Stimulated activated CD8-positive, alpha-beta memory T cell treated with anti-CD3 and anti-CD28 coated beads, Interleukin-15, amount 100 ng/mL, for 24 hours (primary cell): ENCODE results near the gene ZC3H12A.
A peak's percentile ranks its signal among the peaks of the same experiment; 100 is the strongest.
"Not testable (repeated sequence)": the region's sequence is repeated elsewhere in the genome, so short reads cannot be mapped to it uniquely, and the experiment has no call there.

Experiments used
- DNase-seq: peaks from one replicate; pipeline ENCODE4 v3.0.0-alpha.2; 2020; ENCODE audit warnings: low read depth

The ZC3H12A gene

GRCh38 chr1:37502104-37502503 lies 27.7 kb downstream of the ZC3H12A start:
- no peak for DNase-seq

GRCh38 chr1:37502791-37503190 lies 28.4 kb downstream of the ZC3H12A start:
- DNase-seq, result not testable (repeated sequence)

DNA sequence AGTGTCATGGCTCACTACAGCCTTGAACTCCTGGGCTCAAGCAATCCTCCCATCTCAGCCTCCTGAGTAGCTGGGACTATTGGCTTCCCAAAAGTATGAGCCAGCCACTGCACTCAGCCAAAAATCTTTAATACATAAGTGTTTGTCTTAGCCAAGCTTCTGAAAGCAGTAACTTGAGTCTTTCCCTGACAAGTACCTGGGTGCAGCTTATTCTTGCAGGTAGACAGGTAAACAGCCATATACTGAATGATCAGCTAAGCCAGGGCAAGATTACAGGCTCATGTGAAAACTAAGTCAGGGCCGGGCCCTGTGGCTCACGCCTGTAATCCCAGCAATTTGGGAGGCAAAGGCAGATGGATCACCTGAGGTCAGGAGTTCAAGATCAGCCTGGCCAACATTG lies 32.4 kb downstream of the ZC3H12A start:
- DNase-seq, result no peak

GRCh38 chr1:37509181-37509580 lies 34.8 kb downstream of the ZC3H12A start:
- no peak for DNase-seq

- DNase-seq, result peak; percentile 4
Observed at GRCh38 chr1:37513795-37514349, 39.5 kb downstream of the ZC3H12A start.

- DNase-seq, result peak; percentile 80
Observed at GRCh38 chr1:37514350-37515184, 40.2 kb downstream of the ZC3H12A start, which contains the start of gene MEAF6. MEAF6 (minus strand) TSS chr1:37514766; CDS start chr1:37514746, 20 bp downstream.

DNA sequence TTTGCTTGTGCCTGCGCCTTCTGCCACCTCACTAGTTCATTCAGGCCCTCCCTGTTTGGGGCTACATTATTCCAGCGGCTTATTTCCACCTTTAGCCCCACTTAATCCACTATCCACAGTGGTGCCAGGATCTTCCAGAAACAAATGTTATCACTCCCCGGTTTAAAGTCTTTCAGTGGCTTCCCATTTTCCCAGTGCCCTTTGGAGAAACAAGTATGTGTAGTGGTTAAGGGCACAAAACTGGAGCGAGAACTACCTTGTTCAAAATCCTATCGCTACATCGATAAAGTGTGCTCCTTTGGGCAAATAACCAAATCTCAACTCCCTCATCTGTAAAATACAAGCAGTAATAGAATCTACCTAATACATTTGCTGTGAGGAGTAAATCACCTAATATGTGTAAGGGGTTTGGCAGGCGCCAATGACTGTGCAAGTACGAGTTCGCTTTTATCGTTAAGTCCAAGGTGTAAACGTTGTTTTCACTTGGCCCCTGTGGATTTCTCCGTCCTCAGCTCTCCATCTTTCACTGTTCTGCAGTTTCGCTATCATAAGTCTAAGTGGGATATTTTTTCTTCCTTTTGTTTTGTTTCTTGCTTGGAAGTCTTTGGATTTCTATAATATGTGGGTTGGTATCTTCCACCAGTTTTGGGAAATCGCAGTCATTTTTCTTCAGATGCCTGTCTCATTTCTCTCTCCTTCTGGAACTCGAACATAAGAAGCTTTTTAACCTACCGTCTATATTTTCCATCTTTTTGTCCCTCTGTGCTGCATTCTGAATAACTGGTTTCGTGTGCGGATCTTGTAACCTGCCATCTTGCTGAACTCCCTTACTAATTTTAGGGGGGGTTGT lies 41.0 kb downstream of the ZC3H12A start:
- no peak for DNase-seq

- no peak for DNase-seq
Observed at GRCh38 chr1:37517569-37517968, 43.2 kb downstream of the ZC3H12A start.

GRCh38 chr1:37518241-37518640 lies 43.9 kb downstream of the ZC3H12A start:
- not testable (repeated sequence) for DNase-seq

GRCh38 chr1:37518929-37519328 lies 44.5 kb downstream of the ZC3H12A start:
- DNase-seq, result peak; percentile 12

GRCh38 chr1:37519613-37520012 lies 45.2 kb downstream of the ZC3H12A start:
- DNase-seq, result no peak

DNA sequence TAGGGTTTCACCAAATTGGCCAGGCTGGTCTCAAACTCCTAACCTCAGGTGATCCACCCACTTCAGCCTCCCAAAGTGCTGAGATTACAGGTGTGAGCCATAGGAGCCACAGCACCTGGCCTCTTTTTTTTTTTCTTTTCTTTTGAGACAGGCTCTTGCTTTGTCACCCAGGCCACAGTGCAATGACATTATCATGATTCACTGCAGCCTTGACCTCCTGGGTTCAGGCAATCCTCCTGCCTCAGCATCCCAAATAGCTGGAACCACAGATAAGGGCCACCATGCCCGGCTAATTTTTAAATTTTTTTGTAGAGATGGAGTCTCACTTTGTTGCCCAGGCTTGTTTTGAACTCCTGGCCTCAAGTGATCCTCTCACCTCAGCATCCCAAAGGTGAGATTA lies 55.5 kb downstream of the ZC3H12A start:
- DNase-seq, result not testable (repeated sequence)

DNA sequence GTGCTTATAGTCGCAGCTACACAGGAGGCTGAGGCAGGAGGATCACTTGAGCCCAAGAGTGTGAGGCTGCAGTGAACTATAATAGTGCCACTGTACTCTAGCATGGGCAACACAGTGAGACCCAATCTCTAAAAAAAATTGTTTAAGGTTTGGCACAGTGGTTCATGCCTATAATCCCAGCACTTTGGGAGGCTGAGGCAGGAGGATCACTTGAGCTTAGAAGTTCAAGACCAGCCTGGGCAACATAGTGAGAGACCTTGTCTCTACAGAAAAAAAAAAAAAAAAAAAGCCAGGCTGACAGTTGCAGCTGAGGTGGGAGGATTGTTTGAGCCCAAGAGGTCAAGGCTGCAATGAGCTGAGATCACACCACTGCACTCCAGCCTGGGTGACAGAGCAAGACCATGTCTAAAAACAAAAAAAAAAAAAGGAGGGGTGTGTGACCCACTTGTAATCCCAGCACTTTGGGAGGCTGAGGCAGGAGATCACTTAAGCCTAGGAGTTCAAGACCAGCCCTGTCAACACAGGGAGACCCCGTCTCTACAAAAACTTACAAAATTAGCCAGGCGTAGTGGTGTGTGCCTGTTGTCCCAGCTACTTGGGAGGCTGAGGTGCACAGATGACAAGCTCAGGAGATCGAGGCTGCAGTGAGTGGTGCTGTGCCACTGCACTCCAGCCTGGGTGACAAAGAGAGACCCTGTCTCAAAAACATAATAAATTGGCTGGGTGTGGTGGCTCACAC lies 58.2 kb downstream of the ZC3H12A start:
- DNase-seq, result not testable (repeated sequence)

- DNase-seq, result no peak
Observed at GRCh38 chr1:37533317-37534093, 59.1 kb downstream of the ZC3H12A start.
